GM23338 (cell line): Measurements from ENCODE around the gene ENPP7. TPM values are rescaled to one million over a fixed set of nuclear protein-coding genes. Genes with fewer than 3 reads are reported as not detected.

Experiments used
- ATAC-seq: fragments of 200-7000 bp; cut with Tn5 transposase; 3 replicates; pipeline ENCODE4 v1.9.1; 2020
- DNase-seq: peaks from one replicate; pipeline ENCODE4 v3.0.0-alpha.2; 2015; ENCODE audit warnings: low spot score
- H2AFZ ChIP-seq: fragments of 200-600 bp; sonication (generic); 2 replicates; pipeline ENCODE4 v1.8.0; 2016; ENCODE audit warnings: antibody characterized with exemption, mild to moderate bottlenecking, moderate library complexity
- H3F3A ChIP-seq: fragments of 200-600 bp; sonication (generic); replicated peaks from 2 replicates; pipeline ENCODE4 v1.8.0; 2017; ENCODE audit warnings: antibody characterized with exemption, mixed run types, low read depth
- H3K27ac ChIP-seq: fragments of 200-600 bp; sonication (generic); 2 replicates; pipeline ENCODE4 v1.6.1; 2016; ENCODE audit warnings: low read depth
- H3K27me3 ChIP-seq: fragments of 200-600 bp; sonication (generic); 2 replicates; pipeline ENCODE4 v1.8.0; 2016; ENCODE audit warnings: mild to moderate bottlenecking, mixed run types, moderate library complexity; ENCODE audit not compliant: insufficient read depth
- H3K36me3 ChIP-seq: fragments of 200-600 bp; sonication (generic); 2 replicates; pipeline ENCODE4 v1.8.0; 2016; ENCODE audit warnings: mild to moderate bottlenecking; ENCODE audit not compliant: insufficient read depth
- H3K4me1 ChIP-seq: fragments of 200-600 bp; sonication (generic); 2 replicates; pipeline ENCODE4 v1.8.0; 2016; ENCODE audit warnings: mild to moderate bottlenecking, moderate library complexity; ENCODE audit not compliant: insufficient read depth
- H3K4me2 ChIP-seq: fragments of 200-600 bp; sonication (generic); 2 replicates; pipeline ENCODE4 v1.7.1; 2017; ENCODE audit warnings: mixed run types
- H3K4me3 ChIP-seq: fragments of 200-600 bp; sonication (generic); 2 replicates; pipeline ENCODE4 v1.6.1; 2016; ENCODE audit warnings: mixed run types
- H3K79me2 ChIP-seq: fragments of 200-600 bp; sonication (generic); replicated peaks from 2 replicates; pipeline ENCODE4 v1.8.0; 2017; ENCODE audit warnings: mild to moderate bottlenecking; ENCODE audit not compliant: insufficient read depth
- H3K9me2 ChIP-seq: fragments of 200-600 bp; sonication (generic); 2 replicates; pipeline ENCODE4 v1.8.0; 2017; ENCODE audit not compliant: insufficient read depth
- H4K20me1 ChIP-seq: fragments of 200-600 bp; sonication (generic); replicated peaks from 2 replicates; pipeline ENCODE4 v1.8.0; 2017; ENCODE audit warnings: mild to moderate bottlenecking; ENCODE audit not compliant: insufficient read depth
- H3K27ac Mint-ChIP-seq: 2 replicates; pipeline ENCODE4 v1.8.0; 2020; ENCODE audit warnings: inconsistent platforms, mild to moderate bottlenecking, moderate library complexity, mixed read lengths
- H3K27me3 Mint-ChIP-seq: 3 replicates; pipeline ENCODE4 v1.8.0; 2022; ENCODE audit warnings: low read depth, mild to moderate bottlenecking, moderate library complexity, mixed read lengths, inconsistent platforms; ENCODE audit not compliant: insufficient read depth, poor library complexity
- H3K36me3 Mint-ChIP-seq: 3 replicates; pipeline ENCODE4 v1.8.0; 2021; ENCODE audit warnings: low read depth, mild to moderate bottlenecking, inconsistent platforms, moderate library complexity, mixed read lengths
- H3K4me1 Mint-ChIP-seq: 3 replicates; pipeline ENCODE4 v1.8.0; 2020; ENCODE audit warnings: mild to moderate bottlenecking, inconsistent platforms, mixed read lengths
- H3K4me3 Mint-ChIP-seq: 3 replicates; pipeline ENCODE4 v1.8.0; 2021; ENCODE audit warnings: moderate library complexity, mild to moderate bottlenecking, inconsistent platforms, mixed read lengths
- H3K9me3 Mint-ChIP-seq: 3 replicates; pipeline ENCODE4 v1.8.0; 2020; ENCODE audit warnings: moderate library complexity, mild to moderate bottlenecking, inconsistent platforms, mixed read lengths
- CREB1 ChIP-seq: fragments of 250-450 bp; sonication (Bioruptor Pico); IDR thresholded peaks from 2 replicates; pipeline ENCODE4 v1.5.0; 2020; ENCODE audit warnings: low read depth, mild to moderate bottlenecking, moderate library complexity
- CTCF ChIP-seq, 2 experiments: fragments of 200-600 bp in 1 of 2; sonication (generic) in 1 of 2; conservative IDR thresholded peaks; 2 replicates each; pipeline versions ENCODE4 v1.5.1 to v1.6.1; 2016 to 2017; ENCODE audit warnings: antibody characterized with exemption in 2 of 2, low read depth in 2 of 2, mild to moderate bottlenecking in 2 of 2, moderate library complexity in 1 of 2
- ETS1 ChIP-seq: IDR thresholded peaks from 2 replicates; pipeline ENCODE4 v1.6.1; 2016; ENCODE audit warnings: antibody characterized with exemption
- EZH2 ChIP-seq: fragments of 200-600 bp; sonication (generic); IDR thresholded peaks from one replicate; pipeline ENCODE4 v1.8.0; 2017; ENCODE audit warnings: antibody characterized with exemption, mild to moderate bottlenecking, low read depth; ENCODE audit not compliant: unreplicated experiment
- EZH2phosphoT487 ChIP-seq: fragments of 200-600 bp; sonication (generic); IDR thresholded peaks from one replicate; pipeline ENCODE4 v1.8.1; 2018; ENCODE audit warnings: antibody characterized with exemption; ENCODE audit not compliant: unreplicated experiment
- JUNB ChIP-seq: IDR thresholded peaks from one replicate; pipeline ENCODE4 v1.6.1; 2016; ENCODE audit warnings: antibody characterized with exemption; ENCODE audit not compliant: unreplicated experiment
- NANOG ChIP-seq: IDR thresholded peaks from 2 replicates; pipeline ENCODE4 v1.6.1; 2016; ENCODE audit warnings: antibody characterized with exemption, borderline replicate concordance
- POLR2AphosphoS5 ChIP-seq: IDR thresholded peaks from 2 replicates; pipeline ENCODE4 v1.6.1; 2016; ENCODE audit warnings: antibody characterized with exemption, low read depth
- STAT1 ChIP-seq: IDR thresholded peaks from one replicate; pipeline ENCODE4 v1.6.1; 2016; ENCODE audit warnings: antibody characterized with exemption; ENCODE audit not compliant: unreplicated experiment
- ZNF114 ChIP-seq: fragments of 250-450 bp; sonication (Bioruptor Pico); IDR thresholded peaks from 2 replicates; pipeline ENCODE4 v1.5.0; 2020; ENCODE audit warnings: mild to moderate bottlenecking, moderate library complexity
- ZNF331 ChIP-seq: fragments of 250-450 bp; sonication (Bioruptor Pico); IDR thresholded peaks from 2 replicates; pipeline ENCODE4 v1.5.0; 2020; ENCODE audit warnings: low read depth, mild to moderate bottlenecking, moderate library complexity
- polyA plus RNA-seq: library from polyadenylated mRNA; unstranded; fragments of >200 nt; fragmentation: Nextera tagmentation; extraction: Ambion mirVana; gene quantifications from 2 replicates; pipeline ENCODE4 v1.2.1, GENCODE V29; 2016
- total RNA-seq: library from RNA; depleted of rRNA; stranded (reverse); fragments of >200 nt; shearing (Covaris generic); gene quantifications from 2 replicates; pipeline ENCODE4 v1.2.3, GENCODE V29; 2014
- TF ChIP-seq, protein P1 (sequence below): IDR thresholded peaks from one replicate; pipeline ENCODE4 v1.6.1; 2018; ENCODE audit warnings: antibody characterized with exemption; ENCODE audit not compliant: unreplicated experiment
- TF ChIP-seq, protein P2 (sequence below): fragments of 250-450 bp; sonication (Bioruptor Pico); IDR thresholded peaks from 2 replicates; pipeline ENCODE4 v1.5.0; 2020; ENCODE audit warnings: mild to moderate bottlenecking, moderate library complexity

ENPP7 gene
- total and polyA plus RNA-seq, 2 experiments from 2014 or later: not detected

- no peak overlapping the region for H3K4me3 ChIP-seq
- DNase-seq (no peak), ATAC-seq (no peak)
- H2AFZ ChIP-seq: no peak overlapping the region
- H3K36me3 Mint-ChIP-seq: no peaks in the 10 kb centered on the region
- H3K36me3 ChIP-seq: no peaks in the 10 kb centered on the region
- H3F3A ChIP-seq: no peaks in the 10 kb centered on the region
- H4K20me1 ChIP-seq: no peaks in the 10 kb centered on the region
- H3K4me2 ChIP-seq: no peak overlapping the region
- H3K27me3 Mint-ChIP-seq: peaks cover 48% of the 10 kb centered on the region
- H3K4me3 Mint-ChIP-seq: no peak overlapping the region
- H3K27ac ChIP-seq: no peak overlapping the region
- H3K27ac Mint-ChIP-seq: no peak overlapping the region
- TF ChIP-seq, protein P1, sequence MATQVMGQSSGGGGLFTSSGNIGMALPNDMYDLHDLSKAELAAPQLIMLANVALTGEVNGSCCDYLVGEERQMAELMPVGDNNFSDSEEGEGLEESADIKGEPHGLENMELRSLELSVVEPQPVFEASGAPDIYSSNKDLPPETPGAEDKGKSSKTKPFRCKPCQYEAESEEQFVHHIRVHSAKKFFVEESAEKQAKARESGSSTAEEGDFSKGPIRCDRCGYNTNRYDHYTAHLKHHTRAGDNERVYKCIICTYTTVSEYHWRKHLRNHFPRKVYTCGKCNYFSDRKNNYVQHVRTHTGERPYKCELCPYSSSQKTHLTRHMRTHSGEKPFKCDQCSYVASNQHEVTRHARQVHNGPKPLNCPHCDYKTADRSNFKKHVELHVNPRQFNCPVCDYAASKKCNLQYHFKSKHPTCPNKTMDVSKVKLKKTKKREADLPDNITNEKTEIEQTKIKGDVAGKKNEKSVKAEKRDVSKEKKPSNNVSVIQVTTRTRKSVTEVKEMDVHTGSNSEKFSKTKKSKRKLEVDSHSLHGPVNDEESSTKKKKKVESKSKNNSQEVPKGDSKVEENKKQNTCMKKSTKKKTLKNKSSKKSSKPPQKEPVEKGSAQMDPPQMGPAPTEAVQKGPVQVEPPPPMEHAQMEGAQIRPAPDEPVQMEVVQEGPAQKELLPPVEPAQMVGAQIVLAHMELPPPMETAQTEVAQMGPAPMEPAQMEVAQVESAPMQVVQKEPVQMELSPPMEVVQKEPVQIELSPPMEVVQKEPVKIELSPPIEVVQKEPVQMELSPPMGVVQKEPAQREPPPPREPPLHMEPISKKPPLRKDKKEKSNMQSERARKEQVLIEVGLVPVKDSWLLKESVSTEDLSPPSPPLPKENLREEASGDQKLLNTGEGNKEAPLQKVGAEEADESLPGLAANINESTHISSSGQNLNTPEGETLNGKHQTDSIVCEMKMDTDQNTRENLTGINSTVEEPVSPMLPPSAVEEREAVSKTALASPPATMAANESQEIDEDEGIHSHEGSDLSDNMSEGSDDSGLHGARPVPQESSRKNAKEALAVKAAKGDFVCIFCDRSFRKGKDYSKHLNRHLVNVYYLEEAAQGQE: no peak
- TF ChIP-seq EZH2 (no peak), POLR2AphosphoS5 (no peak), EZH2phosphoT487 (no peak), JUNB (no peak), CREB1 (CRISPR knock-in tag) (no peak), CTCF (conservative IDR thresholded peaks at IDR 0.05; ENCODE audit: low read depth in 2 of 2) (no peak), STAT1 (no peak), ZNF114 (CRISPR knock-in tag) (no peak), ETS1 (no peak), NANOG (no peak), ZNF331 (CRISPR knock-in tag) (no peak)
- TF ChIP-seq, protein P2, sequence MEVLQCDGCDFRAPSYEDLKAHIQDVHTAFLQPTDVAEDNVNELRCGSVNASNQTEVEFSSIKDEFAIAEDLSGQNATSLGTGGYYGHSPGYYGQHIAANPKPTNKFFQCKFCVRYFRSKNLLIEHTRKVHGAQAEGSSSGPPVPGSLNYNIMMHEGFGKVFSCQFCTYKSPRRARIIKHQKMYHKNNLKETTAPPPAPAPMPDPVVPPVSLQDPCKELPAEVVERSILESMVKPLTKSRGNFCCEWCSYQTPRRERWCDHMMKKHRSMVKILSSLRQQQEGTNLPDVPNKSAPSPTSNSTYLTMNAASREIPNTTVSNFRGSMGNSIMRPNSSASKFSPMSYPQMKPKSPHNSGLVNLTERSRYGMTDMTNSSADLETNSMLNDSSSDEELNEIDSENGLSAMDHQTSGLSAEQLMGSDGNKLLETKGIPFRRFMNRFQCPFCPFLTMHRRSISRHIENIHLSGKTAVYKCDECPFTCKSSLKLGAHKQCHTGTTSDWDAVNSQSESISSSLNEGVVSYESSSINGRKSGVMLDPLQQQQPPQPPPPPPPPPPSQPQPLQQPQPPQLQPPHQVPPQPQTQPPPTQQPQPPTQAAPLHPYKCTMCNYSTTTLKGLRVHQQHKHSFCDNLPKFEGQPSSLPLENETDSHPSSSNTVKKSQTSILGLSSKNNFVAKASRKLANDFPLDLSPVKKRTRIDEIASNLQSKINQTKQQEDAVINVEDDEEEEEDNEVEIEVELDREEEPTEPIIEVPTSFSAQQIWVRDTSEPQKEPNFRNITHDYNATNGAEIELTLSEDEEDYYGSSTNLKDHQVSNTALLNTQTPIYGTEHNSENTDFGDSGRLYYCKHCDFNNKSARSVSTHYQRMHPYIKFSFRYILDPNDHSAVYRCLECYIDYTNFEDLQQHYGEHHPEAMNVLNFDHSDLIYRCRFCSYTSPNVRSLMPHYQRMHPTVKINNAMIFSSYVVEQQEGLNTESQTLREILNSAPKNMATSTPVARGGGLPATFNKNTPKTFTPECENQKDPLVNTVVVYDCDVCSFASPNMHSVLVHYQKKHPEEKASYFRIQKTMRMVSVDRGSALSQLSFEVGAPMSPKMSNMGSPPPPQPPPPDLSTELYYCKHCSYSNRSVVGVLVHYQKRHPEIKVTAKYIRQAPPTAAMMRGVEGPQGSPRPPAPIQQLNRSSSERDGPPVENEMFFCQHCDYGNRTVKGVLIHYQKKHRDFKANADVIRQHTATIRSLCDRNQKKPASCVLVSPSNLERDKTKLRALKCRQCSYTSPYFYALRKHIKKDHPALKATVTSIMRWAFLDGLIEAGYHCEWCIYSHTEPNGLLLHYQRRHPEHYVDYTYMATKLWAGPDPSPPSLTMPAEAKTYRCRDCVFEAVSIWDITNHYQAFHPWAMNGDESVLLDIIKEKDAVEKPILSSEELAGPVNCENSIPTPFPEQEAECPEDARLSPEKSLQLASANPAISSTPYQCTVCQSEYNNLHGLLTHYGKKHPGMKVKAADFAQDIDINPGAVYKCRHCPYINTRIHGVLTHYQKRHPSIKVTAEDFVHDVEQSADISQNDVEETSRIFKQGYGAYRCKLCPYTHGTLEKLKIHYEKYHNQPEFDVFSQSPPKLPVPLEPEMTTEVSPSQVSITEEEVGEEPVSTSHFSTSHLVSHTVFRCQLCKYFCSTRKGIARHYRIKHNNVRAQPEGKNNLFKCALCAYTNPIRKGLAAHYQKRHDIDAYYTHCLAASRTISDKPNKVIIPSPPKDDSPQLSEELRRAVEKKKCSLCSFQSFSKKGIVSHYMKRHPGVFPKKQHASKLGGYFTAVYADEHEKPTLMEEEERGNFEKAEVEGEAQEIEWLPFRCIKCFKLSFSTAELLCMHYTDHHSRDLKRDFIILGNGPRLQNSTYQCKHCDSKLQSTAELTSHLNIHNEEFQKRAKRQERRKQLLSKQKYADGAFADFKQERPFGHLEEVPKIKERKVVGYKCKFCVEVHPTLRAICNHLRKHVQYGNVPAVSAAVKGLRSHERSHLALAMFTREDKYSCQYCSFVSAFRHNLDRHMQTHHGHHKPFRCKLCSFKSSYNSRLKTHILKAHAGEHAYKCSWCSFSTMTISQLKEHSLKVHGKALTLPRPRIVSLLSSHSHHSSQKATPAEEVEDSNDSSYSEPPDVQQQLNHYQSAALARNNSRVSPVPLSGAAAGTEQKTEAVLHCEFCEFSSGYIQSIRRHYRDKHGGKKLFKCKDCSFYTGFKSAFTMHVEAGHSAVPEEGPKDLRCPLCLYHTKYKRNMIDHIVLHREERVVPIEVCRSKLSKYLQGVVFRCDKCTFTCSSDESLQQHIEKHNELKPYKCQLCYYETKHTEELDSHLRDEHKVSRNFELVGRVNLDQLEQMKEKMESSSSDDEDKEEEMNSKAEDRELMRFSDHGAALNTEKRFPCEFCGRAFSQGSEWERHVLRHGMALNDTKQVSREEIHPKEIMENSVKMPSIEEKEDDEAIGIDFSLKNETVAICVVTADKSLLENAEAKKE (CRISPR knock-in tag): no peak
- H3K9me2 ChIP-seq: no peaks in the 10 kb centered on the region
- no peaks in the 10 kb centered on the region for H3K9me3 Mint-ChIP-seq
- H3K4me1 Mint-ChIP-seq: peaks cover 3% of the 10 kb centered on the region; the same call in 1 of the 3 replicates
- no peaks in the 10 kb centered on the region for H3K4me1 ChIP-seq
- H3K79me2 ChIP-seq: no peaks in the 10 kb centered on the region
- peaks cover 33% of the 10 kb centered on the region for H3K27me3 ChIP-seq
Observed at GRCh38 chr17:79738643-79739042, 7.9 kb downstream of the ENPP7 start.
